Ureter (tissue), 1 donor: ENCODE measurements around the gene HOXB3. TPM values are rescaled to one million over a fixed set of nuclear protein-coding genes. Genes with fewer than 3 reads are reported as not detected.

Source experiments
- DNase-seq: peaks from one replicate; pipeline ENCODE4 v3.0.0-alpha.2; 2020; ENCODE audit warnings: low spot score
- total RNA-seq: library from RNA; stranded (reverse); gene quantifications from one replicate; pipeline ENCODE4 v1.2.4, GENCODE V29; 2023
- donor health status: DM: yes; HTN: yes; CAD: no.

Gene HOXB3
- total RNA-seq, 1 donor from 2014 or later: 179 TPM

GRCh38 chr17:48500435-48501426 is 89.3 kb downstream of the HOXB3 start:
- no peak for DNase-seq

- no peak for DNase-seq
Measured at GRCh38 chr17:48499735-48500434, 90.2 kb downstream of the HOXB3 start.

DNA sequence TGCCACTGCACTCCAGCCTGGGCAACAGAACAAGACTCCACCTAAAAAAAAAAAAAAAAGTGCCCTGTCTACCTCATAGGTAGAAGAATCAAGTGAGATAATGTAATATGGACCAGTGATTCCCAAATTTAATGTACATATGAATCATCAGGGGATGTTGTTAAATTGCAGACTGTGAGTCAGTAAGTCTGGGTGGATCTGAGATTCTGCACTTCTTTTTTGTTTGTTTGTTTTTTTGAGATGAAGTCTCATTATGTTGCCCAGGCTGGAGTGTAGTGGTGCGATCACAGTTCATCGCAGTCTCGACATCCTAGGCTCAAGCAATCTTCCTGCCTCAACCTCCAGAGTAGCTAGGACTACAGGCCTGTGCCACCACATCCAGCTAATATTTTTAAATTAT is 90.8 kb downstream of the HOXB3 start:
- DNase-seq: no peak

Other genes starting within 250 kb of the HOXB3 start
- gene SKAP1, start 160.0 kb downstream of the HOXB3 start, total RNA-seq: 25.4 TPM
- gene HOXB1, start 59.2 kb downstream of the HOXB3 start, total RNA-seq: 0.31 TPM
- gene HOXB2, start 45.1 kb downstream of the HOXB3 start, total RNA-seq: 50.7 TPM
- 28.7 TPM for gene HOXB4, start 11.9 kb downstream of the HOXB3 start, total RNA-seq
- gene HOXB5, start 3.5 kb upstream of the HOXB3 start, total RNA-seq: 30.1 TPM
- gene HOXB6, start 14.7 kb upstream of the HOXB3 start, total RNA-seq: 111 TPM
- 28.9 TPM for gene HOXB7, start 20.8 kb upstream of the HOXB3 start, total RNA-seq
- gene HOXB8, start 25.1 kb upstream of the HOXB3 start, total RNA-seq: 56.2 TPM
- 33.2 TPM for gene HOXB9, start 36.1 kb upstream of the HOXB3 start, total RNA-seq
- gene PRAC1, start 132.3 kb upstream of the HOXB3 start, total RNA-seq: not detected
- not detected for gene PRAC2, start 132.9 kb upstream of the HOXB3 start, total RNA-seq
- gene HOXB13, start 138.5 kb upstream of the HOXB3 start, total RNA-seq: not detected
- gene TTLL6, start 227.0 kb upstream of the HOXB3 start, total RNA-seq: 0.68 TPM
- 221 TPM for gene CALCOCO2, start 240.8 kb upstream of the HOXB3 start, total RNA-seq